ENCODE results near the gene LKAAEAR1.
"Not testable (repeated sequence)": the region's sequence is repeated elsewhere in the genome, so short reads cannot be mapped to it uniquely, and the experiment has no call there.

LKAAEAR1 gene

GRCh38 chr20:64083804-64084684, at the start of gene LKAAEAR1:
LKAAEAR1 (minus strand) TSS chr20:64084398; CDS start chr20:64084219, 179 bp downstream.
- no peak for DNase-seq

GRCh38 chr20:64131406-64131805, 47.2 kb upstream of the LKAAEAR1 start:
- peak; percentile 14 for DNase-seq

GRCh38 chr20:64130876-64131275, 46.7 kb upstream of the LKAAEAR1 start:
- DNase-seq, result no peak

- no peak for DNase-seq
Observed at GRCh38 chr20:64130271-64130670, 46.1 kb upstream of the LKAAEAR1 start.

GRCh38 chr20:64129146-64129782, 45.1 kb upstream of the LKAAEAR1 start:
- no peak for DNase-seq

GRCh38 chr20:64123517-64123916, 39.3 kb upstream of the LKAAEAR1 start:
- not testable (repeated sequence) for DNase-seq

- not testable (repeated sequence) for DNase-seq
Observed at GRCh38 chr20:64122927-64123326, 38.7 kb upstream of the LKAAEAR1 start.

- DNase-seq, result no peak
Observed at GRCh38 chr20:64121586-64121985, 37.4 kb upstream of the LKAAEAR1 start.

- no peak for DNase-seq
Observed at GRCh38 chr20:64119681-64120341, 35.6 kb upstream of the LKAAEAR1 start.

GRCh38 chr20:64119301-64119680, 35.1 kb upstream of the LKAAEAR1 start:
- no peak for DNase-seq

GRCh38 chr20:64117432-64117777, 33.2 kb upstream of the LKAAEAR1 start:
- DNase-seq, result not testable (repeated sequence)

GRCh38 chr20:64116541-64117431, 32.6 kb upstream of the LKAAEAR1 start:
- no peak for DNase-seq

- DNase-seq, result no peak
Observed at GRCh38 chr20:64116016-64116415, 31.8 kb upstream of the LKAAEAR1 start.

GRCh38 chr20:64115171-64115911, 31.1 kb upstream of the LKAAEAR1 start:
- no peak for DNase-seq

GRCh38 chr20:64114356-64114971, 30.3 kb upstream of the LKAAEAR1 start:
- no peak for DNase-seq

- DNase-seq, result no peak
Observed at GRCh38 chr20:64113796-64114355, 29.7 kb upstream of the LKAAEAR1 start.

- DNase-seq, result no peak
Observed at GRCh38 chr20:64113444-64113775, 29.2 kb upstream of the LKAAEAR1 start.

- no peak for DNase-seq
Observed at GRCh38 chr20:64112691-64113443, 28.7 kb upstream of the LKAAEAR1 start.

GRCh38 chr20:64111841-64112641, 27.8 kb upstream of the LKAAEAR1 start:
- no peak for DNase-seq

Measured in suppressor macrophage treated with lipopolysaccharide for 4 hours (primary cell).